CD14-positive monocyte (primary cell): Measurements from ENCODE around the gene PLCG1. TPM values are rescaled to one million over a fixed set of nuclear protein-coding genes. Genes with fewer than 3 reads are reported as not detected.

ENCODE experiments used
- DNase-seq, 3 donors: peaks; one replicate each; pipeline ENCODE4 v3.0.0-alpha.2; 2011 to 2022
- H2AFZ ChIP-seq: 2 replicates; pipeline ENCODE4 v1.6.0; 2012; ENCODE audit warnings: mild to moderate bottlenecking, low read depth, low read length, inconsistent platforms; ENCODE audit not compliant: insufficient read depth, poor library complexity, severe bottlenecking
- H3K27ac ChIP-seq, 2 donors: 1 replicate in 1 of 2; 2 replicates in 1 of 2; pipeline ENCODE4 v1.5.1; 2012 to 2013; ENCODE audit warnings: low read length in 2 of 2, control low read depth in 1 of 2, inconsistent platforms in 1 of 2, low read depth in 1 of 2, mild to moderate bottlenecking in 1 of 2
- H3K27me3 ChIP-seq, 2 donors: one replicate each; pipeline versions ENCODE4 v1.6.0 to v1.6.1; 2011 to 2013; ENCODE audit warnings: low read length in 2 of 2; ENCODE audit not compliant: control insufficient read depth in 2 of 2, insufficient read depth in 2 of 2
- H3K36me3 ChIP-seq, 2 donors: replicated peaks in 1 of 2; 1 replicate in 1 of 2; 2 replicates in 1 of 2; pipeline versions ENCODE4 v1.5.1 to v1.6.1; 2012 to 2013; ENCODE audit warnings: low read length in 2 of 2, control low read depth in 1 of 2, inconsistent platforms in 1 of 2, mild to moderate bottlenecking in 1 of 2; ENCODE audit not compliant: insufficient read depth in 2 of 2, control insufficient read depth in 1 of 2
- H3K4me1 ChIP-seq, 2 donors: 1 replicate in 1 of 2; 2 replicates in 1 of 2; pipeline versions ENCODE4 v1.5.1 to v1.6.1; 2012 to 2013; ENCODE audit warnings: low read length in 2 of 2, control low read depth in 1 of 2, inconsistent platforms in 1 of 2, mild to moderate bottlenecking in 1 of 2, moderate library complexity in 1 of 2; ENCODE audit not compliant: insufficient read depth in 2 of 2, control insufficient read depth in 1 of 2
- H3K4me2 ChIP-seq: replicated peaks from 2 replicates; pipeline ENCODE3; 2012; ENCODE audit warnings: low read length, moderate library complexity, mild to moderate bottlenecking; ENCODE audit not compliant: poor library complexity, severe bottlenecking; ENCODE audit errors: extremely low read depth
- H3K4me3 ChIP-seq, 3 experiments: fragments of 200-600 bp in 1 of 3; sonication (generic) in 1 of 3; replicated peaks in 1 of 3; 1 replicate in 2 of 3; 2 replicates in 1 of 3; pipeline ENCODE4 v1.5.1; 2011 to 2013; ENCODE audit warnings: low read length in 3 of 3, mild to moderate bottlenecking in 3 of 3, control low read depth in 2 of 3, low read depth in 2 of 3, inconsistent platforms in 1 of 3, moderate library complexity in 1 of 3
- H3K79me2 ChIP-seq: 2 replicates; pipeline ENCODE4 v1.6.0; 2012; ENCODE audit warnings: mild to moderate bottlenecking, control low read depth, inconsistent platforms, low read length, moderate library complexity; ENCODE audit not compliant: insufficient read depth
- H3K9ac ChIP-seq: 2 replicates; pipeline ENCODE4 v1.6.0; 2017; ENCODE audit warnings: low read length, mild to moderate bottlenecking; ENCODE audit not compliant: insufficient read depth, poor library complexity, severe bottlenecking
- H3K9me3 ChIP-seq, 2 donors: replicated peaks in 1 of 2; 1 replicate in 1 of 2; 2 replicates in 1 of 2; pipeline versions ENCODE4 v1.5.1 to v1.6.1; 2012 to 2013; ENCODE audit warnings: low read length in 2 of 2, control low read depth in 1 of 2; ENCODE audit not compliant: control insufficient read depth in 1 of 2, insufficient read depth in 1 of 2
- H4K20me1 ChIP-seq: 2 replicates; pipeline ENCODE4 v1.6.0; 2012; ENCODE audit warnings: mild to moderate bottlenecking, low read length, control low read depth, moderate library complexity; ENCODE audit not compliant: insufficient read depth
- H3K27ac Mint-ChIP-seq, 7 donors: one replicate each; pipeline ENCODE4 v1.8.0; 2020; ENCODE audit warnings: mild to moderate bottlenecking in 7 of 7, mixed read lengths in 7 of 7, moderate library complexity in 6 of 7, inconsistent platforms in 2 of 7
- H3K27me3 Mint-ChIP-seq, 3 donors: one replicate each; pipeline ENCODE4 v1.8.0; 2021 to 2022; ENCODE audit warnings: low read depth in 3 of 3, mild to moderate bottlenecking in 3 of 3, mixed read lengths in 3 of 3, moderate library complexity in 3 of 3, inconsistent platforms in 1 of 3
- H3K36me3 Mint-ChIP-seq, 2 donors: one replicate each; pipeline ENCODE4 v1.8.0; 2020; ENCODE audit warnings: mixed read lengths in 2 of 2, inconsistent platforms in 1 of 2, mild to moderate bottlenecking in 1 of 2
- H3K4me1 Mint-ChIP-seq: one replicate; pipeline ENCODE4 v1.8.0; 2020; ENCODE audit warnings: mild to moderate bottlenecking, mixed read lengths
- H3K4me3 Mint-ChIP-seq, 2 donors: one replicate each; pipeline ENCODE4 v1.8.0; 2020; ENCODE audit warnings: mild to moderate bottlenecking in 2 of 2, mixed read lengths in 2 of 2, moderate library complexity in 1 of 2
- H3K9me3 Mint-ChIP-seq, 7 donors: one replicate each; pipeline ENCODE4 v1.8.0; 2020 to 2022; ENCODE audit warnings: mixed read lengths in 7 of 7, mild to moderate bottlenecking in 6 of 7, moderate library complexity in 6 of 7, inconsistent platforms in 2 of 7
- WGBS: methylation state at CpG from one replicate; pipeline ENCODE4 v1.1.5; 2013; ENCODE audit warnings: missing lambda C conversion rate; ENCODE audit not compliant: insufficient coverage; 5-methylcytosine and 5-hydroxymethylcytosine counted together
- intact Hi-C, 2 donors: fragments of 100-400 bp; cut with micrococcal nuclease; formaldehyde crosslinking; loops; one replicate each; pipeline versions ENCODE4 v1.15.0 to v1.15.1; 2023
- polyA plus RNA-seq, 3 donors: library from polyadenylated mRNA; depleted of rRNA in 1 of 3; unstranded in 2 of 3; stranded (reverse) in 1 of 3; fragments of 300-500 nt in 2 of 3; fragments of >200 nt in 1 of 3; fragmentation: Illumina TruSeq in 2 of 3; gene quantifications; 1 replicate in 2 of 3; 2 replicates in 1 of 3; pipeline ENCODE4 v1.2.3, GENCODE V29; 2012 to 2021
- TF ChIP-seq, protein P1 (sequence below): fragments of 200-600 bp; IDR thresholded peaks from one replicate; pipeline ENCODE4 v1.8.0; 2022; ENCODE audit warnings: antibody characterized with exemption, mild to moderate bottlenecking

Gene PLCG1
- polyA plus RNA-seq, 3 donors = 0.33 to 3.8 (median 1.0) TPM

DNA sequence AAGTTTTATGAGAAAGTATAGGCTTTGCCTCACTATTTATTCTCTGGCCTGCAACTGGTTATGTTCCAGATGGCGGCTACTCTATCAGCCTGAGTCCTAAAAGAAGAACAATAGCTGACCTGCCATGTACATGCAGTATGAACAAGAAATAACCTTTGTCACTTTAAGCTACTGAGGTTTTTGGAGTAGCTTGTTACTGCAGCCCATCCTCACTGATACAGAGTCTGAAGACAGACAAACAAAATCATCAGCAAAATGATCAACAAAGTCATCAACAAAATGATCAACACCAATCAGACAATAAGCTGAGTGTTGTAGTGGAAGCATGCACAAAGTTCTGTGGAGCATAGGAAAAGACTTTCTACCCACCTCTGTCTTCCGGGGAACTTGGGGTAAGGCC, 82.5 kb downstream of the PLCG1 start:
- Mint-ChIP-seq H3K36me3 (peaks cover 0 to 2% of the 10 kb centered on the region in 2 donors), H3K4me3 (no peak overlapping the region), H3K4me1 (no peaks in the 10 kb centered on the region), H3K27ac (no peak overlapping the region), H3K9me3 (peaks cover 0 to 3% (median 0%) of the 10 kb centered on the region in 7 donors), H3K27me3 (peaks cover 0 to 4% (median 0%) of the 10 kb centered on the region in 3 donors)
- intact Hi-C loops = loop anchor here in 1 of 2 donors (10.0 kb wide), 1 partner anchor 45 kb away; no protein-coding TSS in a partner anchor
- Histone ChIP-seq H2AFZ (no peak overlapping the region), H3K79me2 (no peaks in the 10 kb centered on the region), H3K36me3 (no peaks in the 10 kb centered on the region), H3K27ac (no peak overlapping the region), H3K27me3 (no peaks in the 10 kb centered on the region), H3K4me3 (no peak overlapping the region), H4K20me1 (no peaks in the 10 kb centered on the region), H3K4me1 (no peaks in the 10 kb centered on the region), H3K9me3 (no peaks in the 10 kb centered on the region), H3K9ac (no peak overlapping the region), H3K4me2 (no peak overlapping the region)
- no peak for DNase-seq
- TF ChIP-seq, protein P1, sequence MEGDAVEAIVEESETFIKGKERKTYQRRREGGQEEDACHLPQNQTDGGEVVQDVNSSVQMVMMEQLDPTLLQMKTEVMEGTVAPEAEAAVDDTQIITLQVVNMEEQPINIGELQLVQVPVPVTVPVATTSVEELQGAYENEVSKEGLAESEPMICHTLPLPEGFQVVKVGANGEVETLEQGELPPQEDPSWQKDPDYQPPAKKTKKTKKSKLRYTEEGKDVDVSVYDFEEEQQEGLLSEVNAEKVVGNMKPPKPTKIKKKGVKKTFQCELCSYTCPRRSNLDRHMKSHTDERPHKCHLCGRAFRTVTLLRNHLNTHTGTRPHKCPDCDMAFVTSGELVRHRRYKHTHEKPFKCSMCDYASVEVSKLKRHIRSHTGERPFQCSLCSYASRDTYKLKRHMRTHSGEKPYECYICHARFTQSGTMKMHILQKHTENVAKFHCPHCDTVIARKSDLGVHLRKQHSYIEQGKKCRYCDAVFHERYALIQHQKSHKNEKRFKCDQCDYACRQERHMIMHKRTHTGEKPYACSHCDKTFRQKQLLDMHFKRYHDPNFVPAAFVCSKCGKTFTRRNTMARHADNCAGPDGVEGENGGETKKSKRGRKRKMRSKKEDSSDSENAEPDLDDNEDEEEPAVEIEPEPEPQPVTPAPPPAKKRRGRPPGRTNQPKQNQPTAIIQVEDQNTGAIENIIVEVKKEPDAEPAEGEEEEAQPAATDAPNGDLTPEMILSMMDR = no peak
- no CpG with 5 or more reads among the region's 2 CpGs for WGBS

DNA sequence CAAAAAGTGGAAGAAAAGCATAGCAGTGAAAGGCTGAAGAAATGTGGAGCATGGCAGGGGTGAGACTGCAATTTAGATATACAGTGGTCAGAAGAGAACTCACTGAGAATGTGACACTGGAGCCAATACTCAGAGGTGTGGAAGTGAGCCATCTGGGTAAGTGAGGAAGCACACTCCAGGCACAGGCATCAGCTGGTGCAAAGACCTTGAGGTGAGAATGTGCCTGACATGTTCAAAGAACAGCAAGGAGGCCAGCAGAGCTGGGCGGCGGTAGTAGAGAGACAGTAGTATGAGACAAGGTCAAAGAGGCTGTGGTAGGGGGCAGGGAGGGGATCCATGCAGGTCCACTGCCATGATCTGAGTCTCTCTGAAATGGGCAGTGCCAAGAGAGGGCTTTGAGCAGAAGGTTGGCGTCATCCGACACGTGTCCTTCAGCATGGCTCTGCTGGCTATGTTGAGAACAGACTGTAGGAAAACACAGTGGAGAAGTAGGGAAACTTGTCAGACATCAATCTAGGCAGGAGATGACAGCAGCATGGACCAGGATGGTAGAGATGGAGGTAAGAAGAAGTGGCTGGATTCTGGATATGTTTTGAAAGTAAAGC, 84.4 kb downstream of the PLCG1 start:
- H2AFZ ChIP-seq = no peak overlapping the region
- H3K79me2 ChIP-seq = no peaks in the 10 kb centered on the region
- TF ChIP-seq, protein P1 = no peak
- no peak overlapping the region for H3K4me3 ChIP-seq
- H3K27ac Mint-ChIP-seq = no peak overlapping the region
- no peak overlapping the region for H3K9ac ChIP-seq
- H4K20me1 ChIP-seq = no peaks in the 10 kb centered on the region
- no peak overlapping the region for H3K27ac ChIP-seq
- WGBS = 98% methylated on average over 5 of the region's 5 CpGs
- H3K27me3 ChIP-seq = no peaks in the 10 kb centered on the region
- no peak for DNase-seq
- peaks cover 0 to 2% of the 10 kb centered on the region in 2 donors for H3K36me3 Mint-ChIP-seq
- peaks cover 0 to 5% (median 1%) of the 10 kb centered on the region in 3 donors for H3K27me3 Mint-ChIP-seq
- no peaks in the 10 kb centered on the region for H3K9me3 ChIP-seq
- H3K9me3 Mint-ChIP-seq = peaks cover 0 to 3% (median 0%) of the 10 kb centered on the region in 7 donors
- H3K36me3 ChIP-seq = no peaks in the 10 kb centered on the region
- H3K4me2 ChIP-seq = no peak overlapping the region
- no peaks in the 10 kb centered on the region for H3K4me1 Mint-ChIP-seq
- no peak overlapping the region for H3K4me3 Mint-ChIP-seq
- intact Hi-C loops = loop anchor here in 1 of 2 donors (10.0 kb wide), 1 partner anchor 47 kb away; no protein-coding TSS in a partner anchor
- H3K4me1 ChIP-seq = no peaks in the 10 kb centered on the region
